ENCODE data around the gene VWA3B. TPM values are rescaled to one million over a fixed set of nuclear protein-coding genes. Genes with fewer than 3 reads are reported as not detected.

Gene VWA3B
- total RNA-seq, 1 donor from 2014 or later, result not detected

DNA sequence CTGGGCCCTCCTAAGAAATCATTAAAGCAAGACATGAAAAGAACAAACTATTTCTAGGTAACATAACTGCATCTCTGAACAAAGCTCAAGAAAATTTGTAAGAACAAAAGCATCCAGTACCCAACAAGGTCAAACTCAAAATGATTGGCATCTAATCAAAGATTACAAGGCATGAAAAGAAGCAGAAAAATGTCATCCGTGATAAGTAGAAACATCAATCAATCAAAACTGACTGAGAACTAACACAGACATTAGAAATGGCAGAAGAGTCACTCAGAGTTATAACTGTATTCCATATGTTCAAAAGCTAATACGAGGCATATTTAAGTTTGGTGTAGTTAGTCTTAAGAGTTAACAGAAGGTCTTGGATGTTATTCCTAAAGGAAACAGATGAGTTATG is 80.9 kb downstream of the VWA3B start:
- no peak for DNase-seq (ENCODE audit: extremely low read depth, low read depth, low spot score)

DNA sequence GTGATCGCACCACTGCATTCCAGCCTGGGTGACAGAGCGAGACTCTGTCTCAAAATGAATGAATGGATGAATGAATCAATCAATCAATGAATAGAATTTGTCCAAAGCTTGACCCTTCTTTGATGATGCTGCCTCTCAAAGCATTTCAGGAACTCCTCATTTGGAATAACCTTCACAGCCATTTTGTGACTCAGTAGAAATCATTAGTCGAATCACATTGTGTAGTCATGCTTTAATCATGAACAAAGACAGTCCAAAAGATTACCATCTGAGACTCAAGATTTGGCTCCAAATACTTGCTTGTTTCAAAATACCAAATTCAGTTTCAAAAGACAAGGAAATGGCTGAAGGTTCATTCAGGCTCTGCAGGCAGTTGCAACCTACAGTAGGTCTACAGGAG is 83.1 kb downstream of the VWA3B start:
- no peak for DNase-seq (ENCODE audit: extremely low read depth, low read depth, low spot score)

DNA sequence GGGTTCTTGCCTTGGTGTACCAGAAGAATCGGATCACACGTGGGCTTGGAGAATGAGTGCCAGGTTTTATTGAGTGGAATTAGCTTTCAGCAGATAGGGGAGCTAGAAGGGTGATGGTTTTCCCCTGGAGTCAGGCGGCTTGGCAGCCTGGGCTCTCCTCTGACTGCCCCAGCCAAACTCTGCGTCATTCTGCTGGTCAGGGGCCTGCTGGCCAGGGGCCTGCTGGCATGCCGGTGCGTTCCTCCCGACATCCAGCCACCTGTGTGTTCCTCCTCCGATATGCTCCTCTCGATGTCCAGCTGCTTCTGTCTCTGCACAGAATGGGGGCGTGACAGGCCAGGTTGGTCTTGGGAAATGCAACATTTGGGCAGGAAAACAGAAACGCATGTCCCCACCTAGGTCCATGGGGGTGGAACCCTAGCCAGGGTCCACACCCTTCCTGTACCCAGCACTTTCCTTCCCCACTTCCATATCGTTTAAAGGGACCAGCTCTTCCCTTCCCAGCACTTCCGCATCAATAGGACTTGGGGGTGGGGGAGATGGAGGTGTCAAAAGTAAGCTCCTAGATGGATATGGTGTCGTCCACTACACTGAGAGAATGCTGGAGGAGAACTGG is 85.3 kb downstream of the VWA3B start:
- DNase-seq (ENCODE audit: extremely low read depth, low read depth, low spot score), result no peak

DNA sequence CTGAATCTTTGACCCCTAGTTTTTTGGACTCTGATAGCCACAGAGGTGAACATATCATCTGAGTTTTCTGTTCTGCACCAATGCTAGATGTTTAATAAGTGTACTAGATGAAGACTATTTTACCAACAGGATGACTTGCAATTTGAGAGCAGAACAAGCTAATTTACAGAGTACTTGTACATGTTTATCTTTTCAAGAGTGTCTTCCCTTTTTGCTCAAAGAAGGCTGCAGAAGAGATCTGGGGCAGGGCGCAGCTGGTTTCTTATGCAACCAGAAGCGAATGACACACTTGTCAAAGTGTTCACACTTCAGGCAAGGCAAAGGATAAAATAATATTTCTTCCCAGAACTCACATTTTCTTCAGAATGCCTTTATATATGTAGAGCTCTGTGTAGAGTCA is 86.0 kb downstream of the VWA3B start:
- DNase-seq (ENCODE audit: extremely low read depth, low read depth, low spot score), result no peak

DNA sequence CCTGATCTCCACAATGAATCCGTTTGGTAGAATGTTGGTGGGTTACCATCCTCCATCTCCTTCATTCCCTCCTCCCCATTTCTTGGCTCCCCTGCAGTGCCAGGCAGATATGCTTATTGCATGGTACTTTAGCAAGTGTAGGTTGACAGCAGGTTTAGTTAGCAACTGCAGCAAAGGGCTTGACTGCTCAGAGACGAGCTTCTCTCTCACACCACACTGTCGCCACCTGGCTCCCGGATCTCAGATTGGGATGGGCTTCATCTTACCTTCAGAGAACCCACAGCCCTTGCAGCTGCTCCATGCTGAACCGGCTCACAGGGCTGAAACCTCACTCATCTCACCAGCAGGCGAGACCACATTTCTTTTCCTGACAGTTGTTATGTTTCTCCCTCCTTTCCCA is 88.8 kb downstream of the VWA3B start:
- DNase-seq (ENCODE audit: extremely low read depth, low read depth, low spot score), result no peak

DNA sequence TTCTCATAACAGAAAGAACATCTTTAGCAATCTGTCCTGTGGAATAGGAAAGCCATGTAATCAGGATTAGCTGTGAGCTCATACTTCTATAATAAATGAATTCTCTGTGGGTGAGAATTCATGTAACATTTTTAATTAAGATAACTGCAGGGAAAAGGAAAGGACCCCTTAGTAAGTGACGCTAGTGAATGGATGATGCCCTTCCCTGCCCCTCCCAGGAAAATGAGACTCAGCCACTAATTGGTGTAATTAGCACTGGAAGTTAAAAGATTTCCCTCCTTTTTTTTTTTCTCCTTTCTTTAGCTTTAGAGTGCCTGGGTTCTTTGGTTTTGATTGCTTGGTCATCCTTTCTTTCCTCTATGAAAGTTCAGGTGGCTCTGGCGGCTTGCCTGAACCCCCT is 90.3 kb downstream of the VWA3B start:
- DNase-seq (ENCODE audit: extremely low read depth, low read depth, low spot score), result no peak

DNA sequence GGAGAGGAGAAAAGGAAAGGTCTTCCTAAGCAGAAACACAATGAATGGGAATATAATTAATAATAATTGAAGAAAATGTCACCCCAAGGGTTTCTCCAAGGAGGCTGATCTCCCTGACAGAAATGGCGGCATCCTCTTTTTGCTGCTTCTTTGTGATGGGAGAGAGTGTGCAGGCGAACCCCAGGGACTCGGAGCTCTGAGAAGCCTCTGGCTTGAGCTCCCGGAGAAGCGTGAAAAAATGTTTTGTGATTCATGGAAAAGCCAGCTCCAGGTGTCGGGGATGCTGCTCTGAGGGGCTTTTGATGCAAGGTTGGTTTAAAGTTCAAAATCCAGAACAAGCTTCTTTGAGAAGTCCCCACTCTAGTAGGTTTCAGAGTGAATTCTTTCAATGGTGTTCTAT is 91.0 kb downstream of the VWA3B start:
- DNase-seq (ENCODE audit: extremely low read depth, low read depth, low spot score), result no peak

DNA sequence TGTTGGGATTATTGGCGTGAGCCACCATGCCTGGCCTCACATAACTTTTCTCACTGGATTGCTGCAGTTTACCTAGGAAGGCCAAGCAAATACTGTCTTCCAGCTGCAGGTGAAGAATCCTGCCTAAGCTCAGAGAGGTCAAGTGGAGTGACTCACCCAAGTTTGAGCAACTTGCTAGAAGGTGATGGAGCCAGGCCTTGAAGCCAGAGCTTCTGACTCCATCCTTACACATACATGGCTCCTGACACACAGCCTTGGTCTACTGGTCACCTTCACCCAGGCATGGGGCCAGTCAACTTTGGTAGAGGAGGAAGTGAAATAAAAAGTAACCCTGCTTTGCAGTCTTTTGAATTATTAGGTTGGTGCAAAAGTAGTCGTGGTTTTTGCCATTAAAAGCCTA is 93.5 kb downstream of the VWA3B start:
- no peak for DNase-seq (ENCODE audit: extremely low read depth, low read depth, low spot score)

DNA sequence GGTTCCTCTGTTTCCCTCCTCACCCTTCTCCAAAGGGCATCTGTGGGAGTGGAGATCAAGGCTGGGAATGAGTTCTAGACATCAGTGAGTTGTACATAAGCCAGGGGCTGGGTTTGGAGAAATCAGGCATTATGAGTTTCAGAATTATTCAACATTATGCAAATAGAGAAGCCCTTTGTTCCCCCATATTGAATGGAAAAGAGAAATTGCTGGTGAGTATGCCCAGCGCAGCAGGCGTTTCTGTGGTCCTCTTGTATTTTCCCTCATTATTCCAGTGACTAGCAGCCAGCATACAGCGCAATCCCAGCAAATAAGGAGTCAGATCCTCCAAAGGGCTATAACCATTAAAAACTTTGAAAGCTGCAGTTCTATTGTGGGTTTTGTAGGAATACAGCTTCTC is 94.4 kb downstream of the VWA3B start:
- DNase-seq (ENCODE audit: extremely low read depth, low read depth, low spot score), result no peak

DNA sequence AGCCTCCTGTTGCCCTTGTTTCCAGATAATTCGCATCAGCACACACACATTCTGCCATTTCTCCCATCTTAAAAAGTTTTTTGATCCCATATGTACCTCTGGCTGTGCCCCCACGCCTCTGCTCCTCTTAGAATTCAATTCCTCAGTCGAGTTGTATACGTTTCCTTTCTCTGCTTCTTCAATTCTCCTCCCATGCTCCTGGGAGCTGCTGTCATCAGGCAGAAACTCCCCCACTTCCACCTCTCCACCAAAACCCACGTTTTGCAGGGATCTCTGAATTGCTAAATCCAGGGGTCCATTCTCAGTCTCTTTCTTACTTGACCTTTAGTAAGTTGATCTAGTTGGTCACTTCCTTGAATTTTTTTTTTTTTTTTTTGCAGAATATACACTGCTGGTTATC is 98.8 kb downstream of the VWA3B start:
- no peak for DNase-seq (ENCODE audit: extremely low read depth, low read depth, low spot score)

DNA sequence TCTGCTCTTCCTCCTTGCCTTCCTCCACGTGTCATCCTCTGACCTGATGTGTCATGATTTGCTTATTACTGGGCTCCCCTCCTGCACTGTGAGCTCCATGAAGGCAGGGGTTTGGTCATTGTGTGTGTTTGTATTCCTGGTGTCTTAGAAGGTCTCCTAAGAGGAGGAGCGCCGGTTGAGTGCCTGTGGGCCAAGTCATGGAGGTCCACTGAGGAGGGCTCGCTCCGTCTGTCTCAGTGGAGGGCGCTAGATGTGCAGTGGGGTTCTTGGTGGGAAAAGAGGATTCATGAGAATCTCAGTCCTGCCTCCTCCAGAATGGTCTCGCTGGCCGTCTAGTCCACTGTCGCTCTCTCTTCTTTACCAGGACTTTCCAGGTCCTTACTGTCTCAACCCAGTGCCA is 100.2 kb downstream of the VWA3B start:
- DNase-seq (ENCODE audit: extremely low read depth, low read depth, low spot score), result no peak

DNA sequence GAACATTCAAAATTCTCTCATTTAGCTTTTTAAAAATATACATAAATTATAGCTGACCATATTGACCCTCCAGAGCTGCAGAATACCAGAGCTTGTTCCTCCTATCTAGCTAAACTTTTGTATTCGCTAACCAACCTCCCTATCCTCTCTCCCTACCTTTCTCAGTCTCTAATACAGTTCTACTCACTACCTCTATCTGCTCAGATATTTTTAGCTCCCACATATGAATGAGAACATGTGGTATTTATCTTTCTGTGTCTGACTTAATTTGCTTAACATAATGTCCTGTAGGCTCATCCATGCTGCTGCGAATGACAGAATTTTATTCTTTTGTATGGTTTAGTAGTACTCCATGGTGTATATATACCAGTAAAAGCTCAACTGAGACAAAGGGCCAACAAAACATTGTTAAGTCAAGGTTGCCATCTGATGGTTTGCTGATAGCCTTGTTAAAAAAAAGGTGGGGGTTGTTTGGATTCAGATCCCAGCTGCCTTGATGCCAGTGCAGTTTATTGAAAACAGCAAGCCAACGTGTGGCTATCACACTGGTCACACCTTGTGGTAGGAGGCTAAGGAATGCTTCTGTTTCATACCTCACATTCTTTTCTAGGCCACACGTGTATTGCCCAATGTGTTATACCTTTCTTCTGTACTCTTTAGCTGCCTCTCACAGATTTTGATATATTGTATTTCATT is 101.5 kb downstream of the VWA3B start:
- no peak for DNase-seq (ENCODE audit: extremely low read depth, low read depth, low spot score)

DNA sequence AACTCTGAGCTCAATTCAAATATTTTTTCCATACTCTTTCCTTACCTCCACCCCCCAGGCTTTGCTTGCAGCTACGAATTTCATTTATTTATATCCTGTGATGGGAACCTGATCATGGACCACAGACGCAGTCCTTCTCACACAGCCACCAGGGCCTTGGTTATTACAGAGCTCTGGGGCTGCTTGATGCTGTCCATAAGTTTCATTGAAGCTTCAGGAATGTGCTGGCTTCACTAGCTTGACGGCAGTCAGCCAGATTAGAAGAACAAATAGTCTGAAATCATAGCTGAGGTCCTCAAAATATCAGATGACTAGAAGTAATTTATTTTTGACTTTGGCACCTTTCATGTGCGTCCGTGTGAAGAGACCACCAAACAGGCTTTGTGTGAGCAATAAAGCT is 104.9 kb downstream of the VWA3B start:
- DNase-seq (ENCODE audit: extremely low read depth, low read depth, low spot score), result no peak

DNA sequence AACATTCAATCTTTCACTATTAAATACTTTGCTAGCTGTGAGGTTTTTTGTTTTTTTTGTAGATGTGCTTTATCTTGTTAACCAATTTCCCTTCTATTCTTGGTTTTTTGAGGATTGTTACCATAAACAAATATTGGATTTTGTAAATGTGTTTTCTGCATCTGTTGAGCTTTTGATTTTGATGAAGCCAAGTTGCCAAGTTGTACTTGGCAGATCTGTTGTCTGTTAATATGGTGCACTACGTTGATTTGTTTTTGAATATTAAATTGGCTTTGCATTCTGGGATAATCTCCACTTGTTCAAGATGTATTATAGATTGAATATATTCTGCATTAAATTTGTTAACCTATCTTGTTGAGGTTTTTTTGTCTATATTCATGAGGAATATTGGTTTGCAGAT is 114.6 kb downstream of the VWA3B start:
- DNase-seq (ENCODE audit: extremely low read depth, low read depth, low spot score), result no peak

DNA sequence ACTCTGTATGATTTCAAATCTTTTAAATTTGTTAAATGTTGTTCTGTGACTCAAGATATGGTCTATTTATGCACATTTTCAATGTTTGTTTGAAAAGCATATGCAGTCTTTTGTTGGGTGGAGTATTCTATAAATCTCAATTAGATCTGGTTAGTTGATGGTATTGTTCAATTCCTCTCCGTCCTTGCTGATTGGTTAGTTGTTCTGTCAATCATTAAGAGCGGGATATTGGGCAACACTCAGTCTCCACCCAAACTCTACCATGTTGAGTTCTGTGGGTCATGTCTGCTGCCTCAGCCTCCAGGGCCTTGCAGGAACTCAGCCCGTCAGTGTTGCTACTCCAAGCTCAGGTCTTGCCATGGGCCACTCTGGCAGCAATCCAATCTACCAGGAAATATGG is 118.9 kb downstream of the VWA3B start:
- DNase-seq (ENCODE audit: extremely low read depth, low read depth, low spot score), result no peak

DNA sequence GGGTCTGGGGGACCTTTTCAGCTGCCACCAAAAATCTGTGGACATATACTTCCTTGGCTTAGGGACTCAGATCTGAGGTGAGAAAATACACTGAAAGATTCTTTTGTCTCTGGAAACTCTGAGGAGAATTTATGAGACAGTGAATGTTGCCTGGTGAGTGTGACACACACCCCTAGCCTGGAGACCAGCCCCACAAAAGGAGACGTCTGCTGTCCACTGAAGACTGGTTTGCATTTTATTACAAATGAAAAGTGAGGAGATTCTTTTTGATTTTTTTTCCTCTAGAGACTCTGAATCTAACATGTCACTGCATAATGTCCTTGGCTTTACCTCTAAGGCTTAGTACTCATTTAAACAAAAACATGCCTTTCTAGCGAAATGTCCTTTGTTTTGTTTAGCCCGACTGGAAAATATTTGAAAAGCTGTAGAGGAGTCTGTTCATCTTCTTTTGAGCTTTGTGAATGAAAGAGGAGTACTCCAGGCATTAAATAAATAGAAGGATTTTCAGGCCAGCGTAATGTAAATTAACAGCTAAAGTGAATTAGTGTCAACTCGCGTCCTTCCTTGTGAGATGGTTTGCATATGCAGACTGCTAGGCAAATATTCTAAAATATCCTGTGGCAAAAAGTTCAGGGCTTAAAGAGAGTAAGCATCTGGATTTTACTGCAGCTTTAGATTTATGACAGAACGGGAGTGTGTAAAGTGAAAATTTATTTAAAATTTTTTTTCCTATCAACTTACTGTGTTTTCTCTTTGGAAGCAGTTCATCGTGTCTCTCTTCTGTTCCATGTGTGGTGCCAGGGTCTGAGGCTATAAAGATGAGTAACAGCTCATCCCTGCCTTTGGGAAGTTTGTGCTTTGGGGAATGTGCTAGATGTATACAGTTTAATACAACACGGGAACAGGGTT is 125.4 kb downstream of the VWA3B start:
- no peak for DNase-seq (ENCODE audit: extremely low read depth, low read depth, low spot score)

DNA sequence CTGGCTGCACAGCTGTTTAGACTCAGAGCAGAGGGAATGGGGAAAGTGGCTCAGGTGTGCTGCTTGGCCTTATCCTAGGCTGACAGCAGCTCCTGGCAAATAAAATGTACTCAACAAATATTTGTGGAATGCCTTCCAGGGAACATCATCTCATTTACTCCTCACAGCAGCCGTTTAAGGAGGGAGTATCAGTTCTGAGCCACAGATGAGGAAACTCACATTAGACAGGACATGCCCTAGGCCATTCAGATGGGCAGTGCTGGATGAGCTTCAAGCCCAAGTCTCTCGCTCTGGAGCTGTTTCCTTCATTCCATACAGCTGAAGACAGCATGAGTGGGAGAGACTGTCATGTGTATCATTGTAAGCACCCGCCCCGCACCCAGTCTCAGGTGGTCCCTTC is 129.6 kb downstream of the VWA3B start:
- DNase-seq (ENCODE audit: extremely low read depth, low read depth, low spot score), result no peak

DNA sequence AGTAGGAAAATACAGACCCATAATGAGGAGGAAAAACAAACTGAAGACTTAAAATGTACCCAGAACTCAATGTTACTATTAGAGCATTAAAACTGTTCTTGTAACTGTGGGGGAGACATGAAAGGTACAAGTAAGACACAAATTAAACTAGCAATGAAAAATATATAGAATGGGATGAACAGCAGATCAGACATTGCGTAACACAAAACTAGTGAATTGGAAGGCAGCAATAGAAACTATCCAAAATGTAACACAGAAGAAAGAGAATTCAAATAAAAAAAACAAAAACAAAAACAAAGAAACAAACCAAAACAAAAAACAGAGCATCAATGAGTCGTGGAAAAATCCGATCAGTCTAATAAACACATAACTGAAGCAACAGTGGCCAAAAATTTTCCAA is 132.2 kb downstream of the VWA3B start:
- no peak for DNase-seq (ENCODE audit: extremely low read depth, low read depth, low spot score)

DNA sequence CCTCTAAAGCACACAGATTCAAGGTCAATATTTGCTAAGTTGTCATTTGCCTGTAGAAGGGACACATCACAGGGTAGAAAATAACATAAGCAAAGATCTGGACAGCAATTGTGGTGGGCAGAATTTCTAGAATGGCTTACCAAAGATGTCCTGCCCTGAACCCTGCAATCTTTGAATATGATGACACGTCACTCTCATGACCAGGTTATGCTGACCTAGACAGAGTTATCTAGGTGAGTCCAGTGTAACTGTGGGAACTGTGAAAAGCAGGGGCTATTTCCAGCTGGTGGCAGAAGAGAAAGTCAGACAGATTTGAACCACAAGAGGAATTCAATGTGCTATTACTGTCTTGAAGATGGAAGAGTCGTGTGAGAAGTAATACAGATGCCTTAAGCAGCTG is 147.0 kb downstream of the VWA3B start:
- no peak for DNase-seq (ENCODE audit: extremely low read depth, low read depth, low spot score)

DNA sequence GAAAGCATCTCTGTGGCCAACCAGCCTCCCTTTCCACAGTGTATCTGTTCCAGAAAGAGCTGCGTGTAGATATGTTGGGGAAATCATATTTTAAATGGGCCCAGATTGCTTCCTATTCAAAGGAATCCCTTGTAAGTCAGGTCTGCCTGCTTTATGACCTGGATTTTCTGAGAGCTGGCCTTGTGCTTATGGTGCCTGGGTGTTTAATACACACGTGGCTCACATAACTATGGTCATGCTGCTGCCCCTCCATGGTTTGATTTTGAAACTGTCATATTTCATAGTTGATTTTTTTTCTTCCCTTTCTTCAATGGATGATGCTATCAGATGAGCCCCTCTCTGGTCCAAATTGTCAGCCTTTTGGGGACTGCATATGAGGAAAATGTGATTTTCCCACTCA is 147.8 kb downstream of the VWA3B start:
- DNase-seq (ENCODE audit: extremely low read depth, low read depth, low spot score), result no peak

DNA sequence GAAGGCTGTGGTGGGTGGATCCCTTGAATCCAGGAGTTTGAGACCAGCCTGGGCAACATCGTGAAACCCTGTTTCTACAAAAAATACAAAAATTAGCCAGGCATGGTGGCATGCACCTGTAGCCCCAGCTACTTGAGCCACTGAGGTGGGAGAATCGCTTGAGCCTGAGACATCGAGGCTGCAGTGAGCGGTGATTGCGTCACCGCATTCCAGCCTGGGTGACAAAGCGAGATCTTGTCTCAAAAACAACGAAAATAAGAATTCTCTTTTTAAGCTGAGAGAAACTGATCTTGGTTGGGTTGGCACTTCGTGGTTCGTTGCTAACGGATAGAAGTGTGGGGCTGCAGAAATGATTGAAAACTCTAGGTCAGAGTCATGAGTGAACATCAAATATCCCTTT is 150.0 kb downstream of the VWA3B start:
- DNase-seq (ENCODE audit: extremely low read depth, low read depth, low spot score), result no peak
